Measurements from ENCODE around the gene SUPT20HL1.

GRCh38 chrX:24378706-24379105 lies 18.3 kb downstream of the SUPT20HL1 start:
- TF ChIP-seq ELK4 (IDR thresholded peaks at IDR 0.05; ENCODE audit: borderline replicate concordance, low read depth, low read length) (no peak), ZNF704 (tag by site-specific recombination; IDR thresholded peaks at IDR 0.05) (no peak), CTCF (tag by site-specific recombination; IDR thresholded peaks at IDR 0.05) (no peak), KLF16 (tag by site-specific recombination; IDR thresholded peaks at IDR 0.05) (no peak)

All from HEK293 (cell line).